CD4-positive, alpha-beta memory T cell (primary cell): ENCODE results near the gene SASH1. TPM values are rescaled to one million over a fixed set of nuclear protein-coding genes. Genes with fewer than 3 reads are reported as not detected.
"Not testable (repeated sequence)": the region's sequence is repeated elsewhere in the genome, so short reads cannot be mapped to it uniquely, and the experiment has no call there.

Source experiments
- CTCF ChIA-PET: fragments of 350-600 bp; sonication (Branson Sonifier 250); formaldehyde crosslinking; loops from one replicate; lab custom pipeline; 2021; ENCODE audit warnings: inconsistent platforms; ENCODE audit not compliant: partially characterized antibody; lab: Charles Lee
- POLR2A ChIA-PET: fragments of 350-600 bp; sonication (Branson Sonifier 250); formaldehyde crosslinking; loops from one replicate; lab custom pipeline; 2021; ENCODE audit not compliant: partially characterized antibody; lab: Charles Lee
- DNase-seq, 5 donors: peaks; one replicate each; pipeline versions ENCODE4 v3.0.0 to v3.0.0-alpha.2; 2020 to 2022; ENCODE audit warnings: mixed read lengths in 1 of 5
- H3K27ac ChIP-seq: one replicate; pipeline ENCODE4 v1.7.0; 2013; ENCODE audit warnings: low read depth, low read length
- H3K27me3 ChIP-seq: 2 replicates; pipeline ENCODE4 v1.7.0; 2013; ENCODE audit warnings: mild to moderate bottlenecking, low read length, moderate library complexity; ENCODE audit not compliant: insufficient read depth
- H3K36me3 ChIP-seq: 2 replicates; pipeline ENCODE4 v1.7.0; 2013; ENCODE audit warnings: mild to moderate bottlenecking, low read length, moderate library complexity; ENCODE audit not compliant: insufficient read depth
- H3K4me1 ChIP-seq: 2 replicates; pipeline ENCODE4 v1.7.0; 2013; ENCODE audit warnings: mild to moderate bottlenecking, low read length, moderate library complexity; ENCODE audit not compliant: insufficient read depth
- H3K4me3 ChIP-seq, 2 donors: one replicate each; pipeline ENCODE4 v1.7.0; 2013; ENCODE audit warnings: low read length in 2 of 2, mild to moderate bottlenecking in 1 of 2
- H3K9me3 ChIP-seq, 2 donors: one replicate each; pipeline ENCODE4 v1.7.0; 2013; ENCODE audit warnings: low read length in 2 of 2, control low read depth in 1 of 2; ENCODE audit not compliant: control insufficient read depth in 1 of 2
- H3K27ac Mint-ChIP-seq, 7 donors: one replicate each; pipeline ENCODE4 v1.8.0; 2020 to 2021; ENCODE audit warnings: mixed read lengths in 7 of 7, mild to moderate bottlenecking in 6 of 7, inconsistent platforms in 3 of 7, moderate library complexity in 3 of 7
- H3K27me3 Mint-ChIP-seq, 2 donors: one replicate each; pipeline ENCODE4 v1.8.0; 2020 to 2021; ENCODE audit warnings: mixed read lengths in 2 of 2
- H3K36me3 Mint-ChIP-seq, 2 donors: one replicate each; pipeline ENCODE4 v1.8.0; 2020 to 2021; ENCODE audit warnings: mixed read lengths in 2 of 2, inconsistent platforms in 1 of 2, mild to moderate bottlenecking in 1 of 2
- H3K4me1 Mint-ChIP-seq, 4 donors: one replicate each; pipeline ENCODE4 v1.8.0; 2020 to 2021; ENCODE audit warnings: mixed read lengths in 4 of 4, mild to moderate bottlenecking in 1 of 4
- H3K4me3 Mint-ChIP-seq, 8 donors: one replicate each; pipeline ENCODE4 v1.8.0; 2020 to 2021; ENCODE audit warnings: mixed read lengths in 8 of 8, mild to moderate bottlenecking in 7 of 8, moderate library complexity in 6 of 8, inconsistent platforms in 3 of 8
- H3K9me3 Mint-ChIP-seq, 8 donors: one replicate each; pipeline ENCODE4 v1.8.0; 2020 to 2021; ENCODE audit warnings: mixed read lengths in 8 of 8, mild to moderate bottlenecking in 5 of 8, inconsistent platforms in 3 of 8, moderate library complexity in 1 of 8
- intact Hi-C: fragments of 100-400 bp; cut with micrococcal nuclease; formaldehyde crosslinking; loops from one replicate; pipeline ENCODE4 v1.15.1; 2023
- polyA plus RNA-seq, 2 donors: library from polyadenylated mRNA; unstranded; fragments of 300-500 nt; fragmentation: Illumina TruSeq; gene quantifications; one replicate each; pipeline ENCODE4 v1.2.3, GENCODE V29; 2021
- total RNA-seq, 2 experiments: library from RNA; stranded (reverse); gene quantifications; one replicate each; pipeline ENCODE4 v1.2.3, GENCODE V29; 2021

Gene SASH1
- total and polyA plus RNA-seq, 4 experiments from 2014 or later, result 0.26 to 4.9 (median 1.7) TPM

DNA sequence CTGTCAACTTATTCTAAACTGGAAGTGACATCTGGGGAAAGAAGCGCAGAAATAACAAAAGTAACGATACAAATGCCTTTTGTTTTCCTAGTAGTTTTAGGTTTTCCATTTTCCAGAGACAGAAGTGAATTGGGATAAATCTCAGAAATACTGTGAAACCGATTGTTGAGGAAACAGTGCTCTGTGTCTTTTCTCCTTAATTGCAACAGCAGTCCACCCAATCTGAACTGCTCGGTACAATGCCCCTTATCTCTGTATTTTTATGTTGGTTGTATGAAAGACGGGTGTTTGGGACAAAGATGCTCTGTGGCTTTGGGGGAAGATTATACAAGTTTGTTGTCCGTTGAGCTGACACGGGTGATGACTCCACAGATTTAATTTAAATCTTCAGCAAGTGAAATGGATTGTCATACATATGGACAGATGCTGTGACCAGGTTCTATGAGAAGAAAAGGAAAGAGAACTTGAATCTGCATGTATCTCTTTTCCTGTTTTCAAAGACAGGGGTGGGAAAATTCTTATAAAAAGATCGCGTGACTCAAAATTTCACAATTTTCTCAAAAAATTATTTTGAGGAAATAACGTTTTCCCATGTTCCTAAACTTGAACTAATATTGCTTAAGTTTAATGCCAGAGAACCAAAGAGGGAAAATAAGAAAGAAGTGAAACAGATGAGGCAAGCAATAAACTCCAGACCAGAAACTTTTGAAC is 41.2 kb downstream of the SASH1 start:
- no peak overlapping the region for H3K27ac Mint-ChIP-seq
- CTCF ChIA-PET, result no interaction called here
- H3K4me1 Mint-ChIP-seq, result no peaks in the 10 kb centered on the region
- no peak overlapping the region for H3K4me3 Mint-ChIP-seq
- Histone ChIP-seq H3K36me3 (no peaks in the 10 kb centered on the region), H3K9me3 (no peaks in the 10 kb centered on the region), H3K27ac (no peak overlapping the region), H3K4me3 (no peak overlapping the region), H3K27me3 (no peaks in the 10 kb centered on the region), H3K4me1 (no peaks in the 10 kb centered on the region)
- peaks cover 0 to 8% (median under 1%) of the 10 kb centered on the region in 8 donors for H3K9me3 Mint-ChIP-seq
- DNase-seq, result no peak
- peaks cover 0 to 4% of the 10 kb centered on the region in 2 donors for H3K27me3 Mint-ChIP-seq
- intact Hi-C loops, result no loop called here
- H3K36me3 Mint-ChIP-seq, result no peaks in the 10 kb centered on the region
- POLR2A ChIA-PET, result no interaction called here

DNA sequence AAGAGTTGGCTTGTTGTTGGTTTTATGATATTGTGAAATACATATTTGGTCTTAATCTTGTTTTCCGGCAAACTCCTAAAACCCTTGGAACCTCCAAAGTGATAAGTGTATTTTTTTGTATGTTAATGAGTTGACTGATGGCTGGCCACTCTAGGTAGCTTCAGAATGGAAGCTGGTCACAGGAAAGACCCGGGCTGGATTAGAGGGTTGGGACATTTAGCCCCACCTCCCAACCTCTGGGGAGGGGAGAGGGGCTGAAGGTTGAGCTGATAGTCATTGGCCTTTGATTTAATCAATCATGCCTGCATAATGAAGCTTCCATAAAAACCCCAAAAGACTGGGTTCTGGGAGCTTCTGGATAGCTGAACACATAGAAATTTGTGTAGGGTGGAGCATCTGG is 42.7 kb downstream of the SASH1 start:
- Histone ChIP-seq H3K27me3 (no peaks in the 10 kb centered on the region), H3K4me1 (no peaks in the 10 kb centered on the region), H3K36me3 (no peaks in the 10 kb centered on the region), H3K27ac (no peak overlapping the region), H3K4me3 (no peak overlapping the region), H3K9me3 (no peaks in the 10 kb centered on the region)
- POLR2A ChIA-PET, result no interaction called here
- no peak overlapping the region for H3K27ac Mint-ChIP-seq
- H3K4me1 Mint-ChIP-seq, result no peaks in the 10 kb centered on the region
- no peak for DNase-seq
- H3K36me3 Mint-ChIP-seq, result no peaks in the 10 kb centered on the region
- H3K4me3 Mint-ChIP-seq, result no peak overlapping the region
- intact Hi-C loops, result no loop called here
- H3K9me3 Mint-ChIP-seq, result peaks cover 0 to 2% (median 0%) of the 10 kb centered on the region in 8 donors
- H3K27me3 Mint-ChIP-seq, result peaks cover 0 to 4% of the 10 kb centered on the region in 2 donors
- CTCF ChIA-PET, result interaction anchor here (0.9 kb wide), 1 partner anchor 17 kb away, joined by 3 read pairs; no protein-coding TSS in a partner anchor

DNA sequence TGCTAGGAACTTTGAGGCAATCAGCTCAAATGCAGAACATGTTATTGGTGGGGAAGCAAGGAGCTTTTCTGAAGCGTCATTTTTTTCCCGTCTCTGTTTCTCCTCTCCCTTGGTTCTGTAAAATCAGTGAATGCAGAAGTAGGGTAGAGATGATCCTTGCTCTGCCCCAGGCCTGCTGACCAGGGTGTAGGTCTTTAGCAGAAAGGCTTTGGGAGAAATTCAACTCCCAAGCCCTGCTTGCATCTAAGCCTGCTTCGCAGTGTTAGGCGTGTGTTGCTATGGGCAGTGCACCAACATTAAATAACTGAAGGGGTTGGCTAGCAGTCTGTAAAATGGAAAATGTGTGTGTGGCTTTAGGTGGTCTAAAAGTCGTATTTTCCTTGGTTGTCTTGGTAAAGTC is 45.9 kb downstream of the SASH1 start:
- H3K9me3 Mint-ChIP-seq, result peaks cover 0 to 2% (median 0%) of the 10 kb centered on the region in 8 donors
- H3K27me3 Mint-ChIP-seq, result peaks cover 1 to 9% of the 10 kb centered on the region in 2 donors
- Histone ChIP-seq H3K4me1 (no peaks in the 10 kb centered on the region), H3K27ac (no peak overlapping the region), H3K36me3 (no peaks in the 10 kb centered on the region), H3K9me3 (no peaks in the 10 kb centered on the region), H3K4me3 (no peak overlapping the region), H3K27me3 (no peaks in the 10 kb centered on the region)
- ChIA-PET CTCF (no interaction called here), POLR2A (no interaction called here)
- no peak overlapping the region for H3K4me3 Mint-ChIP-seq
- intact Hi-C loops, result no loop called here
- no peaks in the 10 kb centered on the region for H3K4me1 Mint-ChIP-seq
- no peaks in the 10 kb centered on the region for H3K36me3 Mint-ChIP-seq
- DNase-seq, result no peak
- no peak overlapping the region for H3K27ac Mint-ChIP-seq

DNA sequence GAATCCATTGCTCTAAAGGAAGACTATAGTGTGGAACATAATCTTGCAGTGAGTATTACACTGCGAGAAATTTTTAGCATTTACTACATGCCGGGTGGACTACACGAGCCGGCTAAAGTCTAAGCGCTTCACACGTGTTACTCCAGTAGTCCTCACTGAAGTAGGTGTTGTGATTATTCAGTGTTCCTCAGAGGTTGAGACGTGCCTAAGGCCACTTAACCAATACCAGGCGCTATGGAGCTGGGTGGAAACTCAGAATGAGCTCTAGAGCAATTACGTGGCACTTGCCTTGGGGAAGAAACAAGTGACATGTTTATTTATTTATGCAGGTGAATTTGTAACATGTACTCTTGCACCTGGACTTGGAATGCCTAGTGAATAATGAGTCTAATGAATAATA is 46.4 kb downstream of the SASH1 start:
- H3K36me3 Mint-ChIP-seq, result no peaks in the 10 kb centered on the region
- ChIA-PET CTCF (no interaction called here), POLR2A (no interaction called here)
- Histone ChIP-seq H3K4me3 (no peak overlapping the region), H3K36me3 (no peaks in the 10 kb centered on the region), H3K27me3 (no peaks in the 10 kb centered on the region), H3K9me3 (no peaks in the 10 kb centered on the region), H3K4me1 (no peaks in the 10 kb centered on the region), H3K27ac (no peak overlapping the region)
- H3K27me3 Mint-ChIP-seq, result peaks cover 1 to 9% of the 10 kb centered on the region in 2 donors
- H3K27ac Mint-ChIP-seq, result no peak overlapping the region
- DNase-seq, result no peak
- no peak overlapping the region for H3K4me3 Mint-ChIP-seq
- peaks cover 0 to 2% (median 0%) of the 10 kb centered on the region in 8 donors for H3K9me3 Mint-ChIP-seq
- H3K4me1 Mint-ChIP-seq, result no peaks in the 10 kb centered on the region
- intact Hi-C loops, result no loop called here

DNA sequence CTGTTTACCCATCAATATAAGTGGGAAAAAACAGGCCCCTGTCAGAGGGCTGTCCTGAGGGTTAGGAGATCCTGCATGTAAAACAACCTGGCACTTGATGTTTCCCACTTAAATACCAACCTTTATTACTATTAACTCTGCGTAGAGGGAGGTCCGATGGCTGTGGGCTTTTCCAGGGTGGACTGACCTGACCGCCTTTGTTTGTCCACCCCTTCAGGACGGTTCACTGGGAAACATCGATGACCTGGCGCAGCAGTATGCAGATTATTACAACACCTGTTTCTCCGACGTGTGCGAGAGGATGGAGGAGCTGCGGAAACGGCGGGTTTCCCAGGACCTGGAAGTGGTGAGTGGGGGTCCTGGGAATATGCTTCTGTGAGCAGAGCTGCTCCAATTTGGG is 47.3 kb downstream of the SASH1 start:
- Mint-ChIP-seq H3K4me3 (no peak overlapping the region), H3K36me3 (no peaks in the 10 kb centered on the region), H3K4me1 (no peaks in the 10 kb centered on the region), H3K27ac (no peak overlapping the region), H3K9me3 (peaks cover 0 to 2% (median 0%) of the 10 kb centered on the region in 8 donors), H3K27me3 (peaks cover 1 to 9% of the 10 kb centered on the region in 2 donors)
- ChIA-PET CTCF (no interaction called here), POLR2A (no interaction called here)
- DNase-seq, result no peak
- Histone ChIP-seq H3K27ac (no peak overlapping the region), H3K27me3 (no peaks in the 10 kb centered on the region), H3K4me1 (no peaks in the 10 kb centered on the region), H3K9me3 (no peaks in the 10 kb centered on the region), H3K36me3 (no peaks in the 10 kb centered on the region), H3K4me3 (no peak overlapping the region)
- intact Hi-C loops, result no loop called here

DNA sequence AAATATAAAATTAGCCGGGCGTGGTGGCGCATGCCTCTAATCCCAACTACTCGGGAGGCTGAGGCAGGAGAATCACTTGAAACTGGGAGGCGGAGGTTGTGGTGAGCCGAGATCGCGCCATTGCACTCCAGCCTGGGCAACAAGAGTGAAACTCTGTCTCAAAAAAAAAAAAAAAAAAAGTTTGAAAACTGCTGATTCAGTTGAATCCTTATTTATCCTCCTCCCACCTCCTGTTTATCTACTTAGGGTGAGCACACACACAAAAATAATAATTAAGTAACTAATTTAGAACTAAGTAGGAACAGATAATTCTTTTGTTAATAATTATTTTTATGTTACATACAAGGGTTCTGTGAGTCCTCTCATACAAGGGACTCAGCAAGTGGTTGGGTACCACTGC is 49.5 kb downstream of the SASH1 start:
- H3K36me3 ChIP-seq, CTCF ChIA-PET, intact Hi-C loops, H3K4me3 ChIP-seq, H3K27ac ChIP-seq, POLR2A ChIA-PET, H3K36me3 Mint-ChIP-seq, H3K9me3 Mint-ChIP-seq, H3K9me3 ChIP-seq, H3K27ac Mint-ChIP-seq, H3K4me1 ChIP-seq, DNase-seq, H3K27me3 ChIP-seq, H3K27me3 Mint-ChIP-seq, H3K4me3 Mint-ChIP-seq, H3K4me1 Mint-ChIP-seq: not testable (repeated sequence)

DNA sequence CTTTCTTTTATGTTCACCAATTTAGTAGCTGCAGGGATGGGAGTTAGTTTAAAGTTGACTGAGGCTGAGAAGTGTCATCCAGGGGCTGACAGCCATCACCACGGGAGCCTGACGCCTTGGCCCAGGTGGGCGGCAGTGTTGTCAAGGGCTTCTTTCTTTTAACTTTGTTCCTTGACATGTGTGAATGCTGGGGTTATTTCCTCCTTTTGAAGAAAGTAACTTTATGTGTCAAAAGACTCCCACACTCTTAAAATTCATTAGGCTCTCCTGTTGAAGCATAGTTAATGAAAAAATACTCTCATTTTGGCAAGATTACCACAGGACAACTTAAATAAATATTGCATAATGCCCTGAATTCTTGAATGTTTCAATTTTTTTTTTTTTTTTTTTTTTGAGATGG is 50.0 kb downstream of the SASH1 start:
- ChIA-PET POLR2A (no interaction called here), CTCF (no interaction called here)
- peaks cover 1 to 7% of the 10 kb centered on the region in 2 donors for H3K27me3 Mint-ChIP-seq
- intact Hi-C loops, result no loop called here
- Histone ChIP-seq H3K9me3 (no peaks in the 10 kb centered on the region), H3K4me1 (no peaks in the 10 kb centered on the region), H3K27ac (no peak overlapping the region), H3K4me3 (no peak overlapping the region), H3K27me3 (no peaks in the 10 kb centered on the region), H3K36me3 (no peaks in the 10 kb centered on the region)
- H3K4me3 Mint-ChIP-seq, result no peak overlapping the region
- H3K36me3 Mint-ChIP-seq, result no peaks in the 10 kb centered on the region
- no peak for DNase-seq
- peaks cover 0 to 2% (median 0%) of the 10 kb centered on the region in 8 donors for H3K9me3 Mint-ChIP-seq
- H3K27ac Mint-ChIP-seq, result no peak overlapping the region
- no peaks in the 10 kb centered on the region for H3K4me1 Mint-ChIP-seq
